HL-60 (cell line): Measurements from ENCODE around the gene ANO8.

Source experiments
- DNase-seq, 2 experiments: peaks; one replicate each; pipeline ENCODE4 v3.0.0-alpha.2; 2010 to 2020; ENCODE audit warnings: low read depth in 1 of 2, low spot score in 1 of 2
- H3K27ac ChIP-seq: fragments of 250-450 bp; sonication (Bioruptor Pico); replicated peaks from 2 replicates; pipeline ENCODE4 v1.5.1; 2020; ENCODE audit warnings: mild to moderate bottlenecking, moderate library complexity
- H3K27me3 ChIP-seq: fragments of 250-450 bp; sonication (Bioruptor Pico); 2 replicates; pipeline ENCODE4 v1.5.1; 2021; ENCODE audit warnings: mild to moderate bottlenecking, moderate library complexity; ENCODE audit not compliant: insufficient read depth, poor library complexity, severe bottlenecking
- H3K4me3 ChIP-seq: replicated peaks from 2 replicates; pipeline ENCODE4 v1.5.1; 2011; ENCODE audit warnings: mild to moderate bottlenecking, control low read depth, low read length; ENCODE audit not compliant: insufficient read depth
- GABPA ChIP-seq: IDR thresholded peaks from 2 replicates; pipeline ENCODE4 v1.6.1; 2012; ENCODE audit warnings: low read depth
- POLR2AphosphoS5 ChIP-seq: IDR thresholded peaks from 2 replicates; pipeline ENCODE4 v1.6.1; 2012; ENCODE audit warnings: low read depth
- SPI1 ChIP-seq: IDR thresholded peaks from 2 replicates; pipeline ENCODE4 v1.6.1; 2012; ENCODE audit warnings: low read depth, mild to moderate bottlenecking, borderline replicate concordance
- TF ChIP-seq, protein P1 (sequence below): IDR thresholded peaks from one replicate; pipeline ENCODE4 v1.5.1; 2011; ENCODE audit warnings: low read length, control low read depth, inconsistent platforms; ENCODE audit not compliant: insufficient read depth
- TF ChIP-seq, protein P2 (sequence below): IDR thresholded peaks from 2 replicates; pipeline ENCODE4 v1.6.1; 2012; ENCODE audit warnings: low read depth; ENCODE audit not compliant: insufficient replicate concordance

The ANO8 gene

DNA sequence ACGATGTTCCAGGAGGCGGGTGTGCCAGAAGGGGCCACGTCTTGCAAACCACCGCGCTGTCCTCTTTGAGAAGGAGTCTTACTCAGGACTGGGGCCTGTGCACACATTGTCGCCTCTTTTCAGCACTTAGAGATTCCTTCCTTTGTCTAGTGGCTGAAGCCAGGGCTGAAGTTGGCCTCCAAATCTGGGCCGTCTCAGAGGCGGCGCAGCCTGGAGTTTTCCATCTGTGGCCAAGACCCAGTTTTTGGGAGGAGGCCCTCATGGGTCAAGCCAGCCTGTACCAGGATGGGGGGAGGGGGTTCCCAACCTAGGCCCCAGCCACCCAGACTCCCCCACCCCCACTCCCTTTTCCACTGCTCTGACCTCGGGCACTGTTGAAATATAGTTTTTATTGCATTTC, 11.8 kb downstream of the ANO8 start:
- no peak for DNase-seq
- Histone ChIP-seq H3K27me3 (no peaks in the 10 kb centered on the region), H3K4me3 (no peak overlapping the region), H3K27ac (no peak overlapping the region)
- TF ChIP-seq GABPA (no peak), POLR2AphosphoS5 (no peak), SPI1 (no peak)
- TF ChIP-seq, protein P1, sequence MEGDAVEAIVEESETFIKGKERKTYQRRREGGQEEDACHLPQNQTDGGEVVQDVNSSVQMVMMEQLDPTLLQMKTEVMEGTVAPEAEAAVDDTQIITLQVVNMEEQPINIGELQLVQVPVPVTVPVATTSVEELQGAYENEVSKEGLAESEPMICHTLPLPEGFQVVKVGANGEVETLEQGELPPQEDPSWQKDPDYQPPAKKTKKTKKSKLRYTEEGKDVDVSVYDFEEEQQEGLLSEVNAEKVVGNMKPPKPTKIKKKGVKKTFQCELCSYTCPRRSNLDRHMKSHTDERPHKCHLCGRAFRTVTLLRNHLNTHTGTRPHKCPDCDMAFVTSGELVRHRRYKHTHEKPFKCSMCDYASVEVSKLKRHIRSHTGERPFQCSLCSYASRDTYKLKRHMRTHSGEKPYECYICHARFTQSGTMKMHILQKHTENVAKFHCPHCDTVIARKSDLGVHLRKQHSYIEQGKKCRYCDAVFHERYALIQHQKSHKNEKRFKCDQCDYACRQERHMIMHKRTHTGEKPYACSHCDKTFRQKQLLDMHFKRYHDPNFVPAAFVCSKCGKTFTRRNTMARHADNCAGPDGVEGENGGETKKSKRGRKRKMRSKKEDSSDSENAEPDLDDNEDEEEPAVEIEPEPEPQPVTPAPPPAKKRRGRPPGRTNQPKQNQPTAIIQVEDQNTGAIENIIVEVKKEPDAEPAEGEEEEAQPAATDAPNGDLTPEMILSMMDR: no peak
- TF ChIP-seq, protein P2, sequence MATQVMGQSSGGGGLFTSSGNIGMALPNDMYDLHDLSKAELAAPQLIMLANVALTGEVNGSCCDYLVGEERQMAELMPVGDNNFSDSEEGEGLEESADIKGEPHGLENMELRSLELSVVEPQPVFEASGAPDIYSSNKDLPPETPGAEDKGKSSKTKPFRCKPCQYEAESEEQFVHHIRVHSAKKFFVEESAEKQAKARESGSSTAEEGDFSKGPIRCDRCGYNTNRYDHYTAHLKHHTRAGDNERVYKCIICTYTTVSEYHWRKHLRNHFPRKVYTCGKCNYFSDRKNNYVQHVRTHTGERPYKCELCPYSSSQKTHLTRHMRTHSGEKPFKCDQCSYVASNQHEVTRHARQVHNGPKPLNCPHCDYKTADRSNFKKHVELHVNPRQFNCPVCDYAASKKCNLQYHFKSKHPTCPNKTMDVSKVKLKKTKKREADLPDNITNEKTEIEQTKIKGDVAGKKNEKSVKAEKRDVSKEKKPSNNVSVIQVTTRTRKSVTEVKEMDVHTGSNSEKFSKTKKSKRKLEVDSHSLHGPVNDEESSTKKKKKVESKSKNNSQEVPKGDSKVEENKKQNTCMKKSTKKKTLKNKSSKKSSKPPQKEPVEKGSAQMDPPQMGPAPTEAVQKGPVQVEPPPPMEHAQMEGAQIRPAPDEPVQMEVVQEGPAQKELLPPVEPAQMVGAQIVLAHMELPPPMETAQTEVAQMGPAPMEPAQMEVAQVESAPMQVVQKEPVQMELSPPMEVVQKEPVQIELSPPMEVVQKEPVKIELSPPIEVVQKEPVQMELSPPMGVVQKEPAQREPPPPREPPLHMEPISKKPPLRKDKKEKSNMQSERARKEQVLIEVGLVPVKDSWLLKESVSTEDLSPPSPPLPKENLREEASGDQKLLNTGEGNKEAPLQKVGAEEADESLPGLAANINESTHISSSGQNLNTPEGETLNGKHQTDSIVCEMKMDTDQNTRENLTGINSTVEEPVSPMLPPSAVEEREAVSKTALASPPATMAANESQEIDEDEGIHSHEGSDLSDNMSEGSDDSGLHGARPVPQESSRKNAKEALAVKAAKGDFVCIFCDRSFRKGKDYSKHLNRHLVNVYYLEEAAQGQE: no peak

GRCh38 chr19:17321655-17322489, 12.8 kb downstream of the ANO8 start:
- H3K4me3 ChIP-seq: no peak overlapping the region
- TF ChIP-seq, protein P2: no peak
- TF ChIP-seq GABPA (no peak), SPI1 (no peak), POLR2AphosphoS5 (no peak)
- TF ChIP-seq, protein P1: no peak
- no peak for DNase-seq
- H3K27ac ChIP-seq: no peak overlapping the region
- no peaks in the 10 kb centered on the region for H3K27me3 ChIP-seq

GRCh38 chr19:17320435-17320834, 14.2 kb downstream of the ANO8 start:
- H3K4me3 ChIP-seq: no peak overlapping the region
- H3K27me3 ChIP-seq: no peaks in the 10 kb centered on the region
- no peak for DNase-seq
- TF ChIP-seq, protein P2: no peak
- TF ChIP-seq POLR2AphosphoS5 (no peak), SPI1 (no peak)
- TF ChIP-seq, protein P1: no peak
- no peak overlapping the region for H3K27ac ChIP-seq
